Right lobe of liver (tissue), 6 donors: Measurements from ENCODE around the gene ADAMTSL2. TPM values are rescaled to one million over a fixed set of nuclear protein-coding genes. Genes with fewer than 3 reads are reported as not detected.

Experiments
- ATAC-seq, 4 donors: fragments of 200-7000 bp; cut with Tn5 transposase; one replicate each; pipeline ENCODE4 v1.9.1; 2020; ENCODE audit warnings: mild to moderate bottlenecking in 4 of 4, moderate library complexity in 4 of 4
- DNase-seq, 3 donors: peaks; one replicate each; pipeline ENCODE4 v3.0.0-alpha.2; 2020
- H3K27ac ChIP-seq, 3 donors: fragments of 200-600 bp; one replicate each; pipeline ENCODE4 v1.8.0; 2022
- H3K27me3 ChIP-seq, 2 donors: fragments of 200-600 bp; one replicate each; pipeline ENCODE4 v1.8.0; 2022
- H3K36me3 ChIP-seq, 4 donors: fragments of 200-600 bp; sonication (generic) in 1 of 4; one replicate each; pipeline versions ENCODE4 v1.5.1 to v1.8.0; 2017 to 2022; ENCODE audit warnings: control low read depth in 1 of 4
- H3K4me1 ChIP-seq, 4 donors: fragments of 200-600 bp; sonication (generic) in 1 of 4; one replicate each; pipeline versions ENCODE4 v1.5.1 to v1.8.0; 2017 to 2022; ENCODE audit warnings: control low read depth in 1 of 4
- H3K4me3 ChIP-seq, 3 donors: fragments of 200-600 bp; one replicate each; pipeline ENCODE4 v1.8.0; 2022
- H3K9me3 ChIP-seq, 4 donors: fragments of 200-600 bp; sonication (generic) in 1 of 4; one replicate each; pipeline versions ENCODE4 v1.5.1 to v1.8.0; 2017 to 2022; ENCODE audit warnings: control low read depth in 1 of 4
- POLR2A ChIP-seq: fragments of 450-650 bp; IDR thresholded peaks from one replicate; pipeline ENCODE4 v1.6.1; 2017; ENCODE audit warnings: antibody characterized with exemption, mild to moderate bottlenecking
- WGBS: methylation state at CpG from one replicate; pipeline ENCODE4 v1.1.6; 2018; ENCODE audit warnings: low coverage, low lambda C conversion rate; ENCODE audit not compliant: insufficient coverage; ENCODE audit errors: missing lambda C conversion rate; 5-methylcytosine and 5-hydroxymethylcytosine counted together
- intact Hi-C, 2 donors: fragments of 100-400 bp; cut with DNase I; formaldehyde crosslinking; loops; one replicate each; pipeline versions ENCODE4 v1.11.2 to v1.14.1; 2022
- total RNA-seq, 6 experiments: library from RNA; depleted of rRNA in 2 of 6; stranded (reverse); fragments of >200 nt in 2 of 6; fragmentation: NEBNext Ultra II Directional in 3 of 6; extraction: Animal tissue kit (Norgen Biotek cat#: 25700) in 3 of 6; gene quantifications; one replicate each; pipeline versions ENCODE4 v1.1.0 to v1.2.4, GENCODE V29; 2016 to 2023
- TF ChIP-seq, protein P1 (sequence below), 4 donors: fragments of 200-600 bp in 3 of 4; fragments of 450-650 bp in 1 of 4; IDR thresholded peaks; one replicate each; pipeline versions ENCODE4 v1.5.1 to v1.8.0; 2016 to 2022; ENCODE audit warnings: antibody characterized with exemption in 4 of 4, mild to moderate bottlenecking in 2 of 4
- donor health status: DM: no; HTN: yes; CAD: no.
- donor health status: DM: no; HTN: no; CAD: no.
- donor health status: DM: no; HTN: no; CAD: no.
- donor health status: DM: no; HTN: yes; CAD: no.
- donor health status: DM: no; HTN: yes; CAD: no.

The ADAMTSL2 gene
- total RNA-seq, 6 experiments from 2014 or later, result 9.2 to 24.8 (median 12.7) TPM

GRCh38 chr9:133538851-133539833, 4.6 kb downstream of the ADAMTSL2 start:
- ATAC-seq (peak; percentile 37 to 64 (median 58)), DNase-seq (peak in 1 of 3 donors; percentile 52)
- Histone ChIP-seq H3K4me3 (peak overlapping the region in 1 of 3 donors; percentile 7), H3K27me3 (no peaks in the 10 kb centered on the region), H3K9me3 (no peaks in the 10 kb centered on the region), H3K4me1 (peaks cover 0 to 13% (median 6%) of the 10 kb centered on the region in 4 donors), H3K27ac (peak overlapping the region in 1 of 3 donors; percentile 33), H3K36me3 (no peaks in the 10 kb centered on the region)
- WGBS, result 62% methylated on average over 7 of the region's 47 CpGs
- intact Hi-C loops, result no loop called here
- TF ChIP-seq, protein P1, sequence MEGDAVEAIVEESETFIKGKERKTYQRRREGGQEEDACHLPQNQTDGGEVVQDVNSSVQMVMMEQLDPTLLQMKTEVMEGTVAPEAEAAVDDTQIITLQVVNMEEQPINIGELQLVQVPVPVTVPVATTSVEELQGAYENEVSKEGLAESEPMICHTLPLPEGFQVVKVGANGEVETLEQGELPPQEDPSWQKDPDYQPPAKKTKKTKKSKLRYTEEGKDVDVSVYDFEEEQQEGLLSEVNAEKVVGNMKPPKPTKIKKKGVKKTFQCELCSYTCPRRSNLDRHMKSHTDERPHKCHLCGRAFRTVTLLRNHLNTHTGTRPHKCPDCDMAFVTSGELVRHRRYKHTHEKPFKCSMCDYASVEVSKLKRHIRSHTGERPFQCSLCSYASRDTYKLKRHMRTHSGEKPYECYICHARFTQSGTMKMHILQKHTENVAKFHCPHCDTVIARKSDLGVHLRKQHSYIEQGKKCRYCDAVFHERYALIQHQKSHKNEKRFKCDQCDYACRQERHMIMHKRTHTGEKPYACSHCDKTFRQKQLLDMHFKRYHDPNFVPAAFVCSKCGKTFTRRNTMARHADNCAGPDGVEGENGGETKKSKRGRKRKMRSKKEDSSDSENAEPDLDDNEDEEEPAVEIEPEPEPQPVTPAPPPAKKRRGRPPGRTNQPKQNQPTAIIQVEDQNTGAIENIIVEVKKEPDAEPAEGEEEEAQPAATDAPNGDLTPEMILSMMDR (IDR thresholded peaks at IDR 0.05), result no peak
- TF ChIP-seq POLR2A, result no peak

DNA sequence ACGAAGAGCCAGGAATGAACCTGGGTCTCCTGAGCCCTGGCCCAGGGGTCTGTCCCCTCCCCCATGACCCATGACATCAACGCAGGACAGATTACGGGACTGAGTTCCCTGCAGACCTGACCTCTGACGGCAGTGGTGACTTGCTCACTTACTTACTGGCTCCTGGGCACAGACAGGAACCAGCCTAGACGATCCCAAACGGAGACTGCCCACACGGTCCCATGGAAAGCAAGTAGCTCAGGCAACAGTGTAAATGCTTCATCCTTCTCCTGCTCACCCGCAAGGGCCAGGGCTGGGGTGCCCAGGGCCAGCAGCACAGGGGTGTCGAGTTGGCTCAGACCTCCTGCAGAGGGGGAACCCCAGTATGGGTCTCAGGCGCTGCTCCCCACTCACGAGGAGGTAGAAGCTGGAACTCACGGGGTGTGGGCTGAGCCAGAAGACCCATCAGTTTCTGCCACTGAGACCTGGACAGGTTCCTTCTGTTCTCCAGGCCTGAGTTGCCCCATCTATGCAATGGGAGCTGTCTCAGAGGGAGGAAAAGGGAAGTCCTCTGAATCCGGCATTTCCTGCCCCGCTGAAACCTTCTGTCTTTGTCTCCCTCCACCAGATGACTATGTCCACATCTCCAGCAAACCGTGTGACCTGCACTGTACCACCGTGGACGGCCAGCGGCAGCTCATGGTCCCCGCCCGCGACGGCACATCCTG, 5.6 kb downstream of the ADAMTSL2 start:
- DNase-seq (no peak), ATAC-seq (peak in 3 of 4 donors; percentile 1 to 15 (median 11))
- Histone ChIP-seq H3K4me3 (no peak overlapping the region), H3K27me3 (no peaks in the 10 kb centered on the region), H3K36me3 (no peaks in the 10 kb centered on the region), H3K27ac (peak overlapping the region in 1 of 3 donors; percentile 33), H3K9me3 (no peaks in the 10 kb centered on the region), H3K4me1 (peaks cover 0 to 3% (median 1%) of the 10 kb centered on the region in 4 donors)
- intact Hi-C loops, result no loop called here
- WGBS, result 52% methylated on average over 3 of the region's 22 CpGs
- TF ChIP-seq, protein P1 (IDR thresholded peaks at IDR 0.05), result no peak
- no peak for TF ChIP-seq POLR2A

GRCh38 chr9:133540698-133541025, 6.2 kb downstream of the ADAMTSL2 start:
- Histone ChIP-seq H3K4me3 (no peak overlapping the region), H3K27ac (no peak overlapping the region), H3K36me3 (no peaks in the 10 kb centered on the region), H3K27me3 (no peaks in the 10 kb centered on the region), H3K4me1 (peaks cover 0 to under 1% (median 0%) of the 10 kb centered on the region in 4 donors), H3K9me3 (no peaks in the 10 kb centered on the region)
- ATAC-seq, result no peak
- TF ChIP-seq, protein P1 (IDR thresholded peaks at IDR 0.05), result no peak
- no peak for TF ChIP-seq POLR2A
- no peak for DNase-seq
- 100% methylated on average over 2 of the region's 18 CpGs for WGBS
- intact Hi-C loops, result no loop called here

DNA sequence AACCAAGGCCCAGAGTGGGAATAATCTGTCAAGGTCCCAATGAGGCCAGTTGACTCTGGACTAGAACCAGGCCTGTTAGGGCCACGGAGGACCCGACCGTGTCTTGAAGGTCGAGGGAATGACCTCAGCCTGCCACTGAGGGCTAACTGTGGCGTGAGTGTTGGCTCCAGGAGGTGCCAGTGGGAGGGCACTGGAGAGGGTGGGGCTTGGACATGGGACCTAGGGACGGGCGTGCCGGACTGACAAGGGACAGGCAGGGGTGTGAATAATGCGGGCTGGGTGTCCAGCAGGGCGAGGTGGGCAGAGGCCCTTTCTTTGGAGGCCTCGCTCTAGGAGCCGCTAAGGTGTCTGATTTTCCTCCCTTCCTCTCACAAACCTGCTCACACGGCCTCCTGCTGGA, 7.5 kb downstream of the ADAMTSL2 start:
- no peak overlapping the region for H3K27ac ChIP-seq
- intact Hi-C loops, result no loop called here
- H3K4me3 ChIP-seq, result no peak overlapping the region
- H3K27me3 ChIP-seq, result no peaks in the 10 kb centered on the region
- no peaks in the 10 kb centered on the region for H3K36me3 ChIP-seq
- H3K4me1 ChIP-seq, result peaks cover 0 to 11% (median 0%) of the 10 kb centered on the region in 4 donors
- TF ChIP-seq, protein P1 (IDR thresholded peaks at IDR 0.05), result no peak
- TF ChIP-seq POLR2A, result no peak
- WGBS, result 88% methylated on average over 4 of the region's 13 CpGs
- no peak for ATAC-seq
- no peaks in the 10 kb centered on the region for H3K9me3 ChIP-seq
- no peak for DNase-seq
